Activated gamma-delta T cell treated with Interleukin-2 at 50 U/mL for 16 hours (primary cell): Measurements from ENCODE around the gene RB1.

Experiments used
- DNase-seq: peaks from one replicate; pipeline ENCODE4 v3.0.0-alpha.2; 2020

RB1 gene

DNA sequence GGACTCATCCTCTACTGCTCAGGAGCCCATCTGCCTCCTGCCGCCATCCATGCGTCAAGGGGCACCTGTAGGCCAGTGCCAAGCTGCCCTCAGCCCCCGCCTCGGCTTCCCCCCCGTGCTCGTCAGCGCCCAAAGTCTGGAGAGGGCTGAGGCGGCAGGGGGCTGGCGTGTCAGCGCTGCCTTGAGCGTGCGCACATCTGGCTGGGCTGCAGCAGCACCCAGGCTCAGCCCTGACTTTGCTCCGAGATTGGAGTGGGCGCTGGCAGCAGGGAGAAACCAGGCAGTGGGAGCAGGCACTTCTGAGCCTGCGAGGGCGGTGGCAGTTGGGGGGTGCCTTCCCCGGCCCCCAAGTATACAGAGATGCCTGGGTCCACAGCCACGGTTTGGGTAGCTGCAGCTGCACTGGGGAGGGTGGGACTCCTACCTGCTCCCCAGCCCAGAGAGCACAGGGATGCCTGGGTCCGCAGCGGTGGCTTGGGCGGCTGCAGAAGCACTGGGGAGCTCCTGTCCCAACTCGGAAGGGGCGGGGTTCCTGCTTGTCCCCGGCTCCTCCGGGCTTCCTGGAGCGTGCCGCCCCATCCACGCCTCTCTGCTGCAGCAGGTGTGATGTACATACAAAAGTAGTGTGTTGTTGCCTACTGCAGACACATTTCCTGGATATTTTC, 154.2 kb downstream of the RB1 start:
- DNase-seq: no peak

DNA sequence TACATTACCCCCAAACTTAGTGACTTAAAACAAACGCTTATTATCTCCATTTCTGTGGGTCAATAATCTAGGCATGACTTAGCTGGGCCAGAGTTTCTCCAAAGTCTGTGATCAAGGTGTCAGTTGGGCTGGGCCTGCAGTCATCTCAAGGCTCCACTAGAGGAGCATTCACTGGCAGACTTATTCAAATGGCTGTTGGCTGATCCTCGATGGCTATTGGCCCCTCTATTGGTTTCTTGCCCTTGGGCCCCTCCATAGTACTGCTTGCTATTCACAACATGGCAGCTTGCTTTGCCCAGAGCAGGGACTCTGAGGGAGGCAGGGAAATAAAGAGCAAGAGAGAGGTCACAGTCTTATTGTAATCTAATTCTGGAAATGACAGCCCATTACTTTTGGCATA, 171.7 kb downstream of the RB1 start:
- DNase-seq: no peak

DNA sequence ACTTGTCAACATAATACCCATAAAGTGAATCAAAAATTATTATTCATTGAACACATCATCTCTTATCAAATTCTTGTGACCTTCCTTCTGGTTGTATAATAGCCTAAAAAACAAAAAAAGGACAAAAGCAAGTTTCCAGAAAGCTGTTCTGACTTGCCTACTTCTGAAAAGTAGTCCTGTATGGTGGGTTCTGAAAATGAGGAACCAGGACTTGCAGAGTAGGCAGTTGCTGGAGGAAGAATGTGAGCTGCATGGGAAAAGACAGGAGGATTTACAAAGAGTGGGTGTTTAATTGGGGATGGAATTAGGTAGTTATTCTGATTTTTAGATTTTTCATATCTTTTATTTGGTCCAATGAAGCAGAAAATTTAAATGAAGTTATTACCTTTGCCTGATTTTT, 172.7 kb downstream of the RB1 start:
- no peak for DNase-seq

DNA sequence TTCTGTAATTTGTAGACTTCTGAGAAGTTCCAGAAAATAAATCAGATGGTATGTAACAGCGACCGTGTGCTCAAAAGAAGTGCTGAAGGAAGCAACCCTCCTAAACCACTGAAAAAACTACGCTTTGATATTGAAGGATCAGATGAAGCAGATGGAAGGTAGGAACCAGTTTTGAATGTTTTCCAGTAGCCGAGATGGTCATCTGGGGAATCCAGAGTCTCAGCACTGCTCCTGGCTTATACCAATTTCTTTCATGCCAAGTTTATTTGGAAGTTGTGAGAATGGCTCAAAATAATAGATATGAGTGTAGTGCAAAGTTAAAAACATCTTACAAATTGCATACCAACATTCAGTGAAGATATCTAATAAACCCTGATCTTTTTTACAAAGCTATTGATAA, 173.1 kb downstream of the RB1 start:
- DNase-seq: no peak

DNA sequence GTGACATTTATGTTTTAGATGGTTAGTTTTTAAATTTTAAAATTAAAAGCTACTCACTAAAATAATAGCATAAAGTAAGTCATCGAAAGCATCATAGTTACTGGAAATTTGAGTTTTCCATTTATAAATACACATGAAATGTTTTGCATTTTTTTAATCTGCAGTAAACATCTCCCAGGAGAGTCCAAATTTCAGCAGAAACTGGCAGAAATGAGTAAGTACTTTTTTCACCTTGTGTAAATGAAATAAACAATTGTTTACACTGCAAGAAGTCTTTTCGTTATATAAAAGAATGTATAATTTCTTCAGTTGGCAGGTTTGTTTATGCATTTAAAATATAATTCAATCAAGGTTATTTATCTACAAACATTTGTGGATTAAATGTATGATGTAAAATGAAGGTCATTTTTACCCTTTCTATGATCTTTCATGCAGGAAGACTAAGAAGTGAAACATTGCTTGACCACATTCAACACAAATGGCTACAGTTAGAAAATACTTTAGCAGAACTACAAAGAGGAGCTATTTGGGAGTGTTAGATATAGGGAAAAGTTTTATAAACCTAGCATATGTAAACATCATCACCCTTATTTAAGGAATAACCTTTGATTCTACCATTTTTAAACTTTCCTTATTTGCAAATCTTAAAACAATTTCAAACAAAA, 173.8 kb downstream of the RB1 start:
- DNase-seq: no peak

DNA sequence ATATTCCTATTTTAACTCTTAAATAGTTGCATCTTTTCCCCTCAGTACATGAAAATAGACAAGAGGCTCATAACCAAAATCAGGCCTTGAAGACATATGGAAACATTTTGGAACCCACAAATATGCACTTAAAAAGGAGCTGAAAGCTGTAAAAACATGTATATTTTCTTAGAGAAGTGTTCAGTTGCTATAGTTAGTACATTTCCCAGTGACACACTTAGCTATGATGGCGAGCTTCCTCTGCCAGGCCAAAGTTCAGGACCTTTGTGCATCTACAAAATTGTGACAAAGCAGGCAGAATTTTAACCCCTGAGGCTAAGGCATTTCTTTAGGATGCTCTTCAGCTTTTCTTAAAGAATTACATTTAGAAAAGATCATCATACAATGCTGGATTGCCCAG, 174.8 kb downstream of the RB1 start:
- DNase-seq: no peak

DNA sequence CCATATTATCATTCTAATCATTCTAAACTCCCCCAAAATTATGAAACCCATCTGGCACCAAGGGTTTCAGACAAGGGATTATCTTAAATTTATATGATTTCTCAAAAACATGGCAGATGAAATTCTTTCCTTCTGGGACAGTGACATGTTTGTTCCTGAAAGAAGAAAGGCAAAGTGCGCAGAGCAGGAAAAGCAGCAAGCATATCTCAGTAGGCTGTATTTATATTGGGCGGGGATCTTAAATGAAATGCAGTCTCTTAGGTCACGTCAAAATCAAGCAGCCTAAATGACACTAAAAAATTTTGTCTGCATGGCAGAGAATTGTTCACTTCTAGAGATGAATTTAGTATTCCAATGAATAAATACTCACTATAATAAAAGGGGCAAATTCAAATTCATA, 180.0 kb downstream of the RB1 start:
- DNase-seq: no peak

DNA sequence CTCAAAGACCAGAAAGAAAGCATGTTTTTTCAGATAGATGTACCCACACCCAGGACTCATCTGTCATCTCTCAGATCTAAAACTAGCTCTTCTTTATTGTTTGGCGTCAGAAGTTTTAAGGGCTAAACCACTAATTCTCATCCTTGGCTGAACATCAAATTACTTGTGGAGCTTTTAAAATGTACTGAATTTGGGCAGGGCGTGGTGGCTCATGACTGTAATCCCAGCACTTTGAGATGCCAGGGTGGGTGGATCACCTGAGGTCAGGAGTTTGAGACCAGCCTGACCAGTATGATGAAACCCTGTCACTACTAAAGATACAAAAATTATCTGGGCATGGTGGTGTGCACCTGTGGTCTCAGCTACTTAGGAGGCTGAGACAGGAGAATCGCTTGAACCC, 181.9 kb downstream of the RB1 start:
- DNase-seq: no peak

DNA sequence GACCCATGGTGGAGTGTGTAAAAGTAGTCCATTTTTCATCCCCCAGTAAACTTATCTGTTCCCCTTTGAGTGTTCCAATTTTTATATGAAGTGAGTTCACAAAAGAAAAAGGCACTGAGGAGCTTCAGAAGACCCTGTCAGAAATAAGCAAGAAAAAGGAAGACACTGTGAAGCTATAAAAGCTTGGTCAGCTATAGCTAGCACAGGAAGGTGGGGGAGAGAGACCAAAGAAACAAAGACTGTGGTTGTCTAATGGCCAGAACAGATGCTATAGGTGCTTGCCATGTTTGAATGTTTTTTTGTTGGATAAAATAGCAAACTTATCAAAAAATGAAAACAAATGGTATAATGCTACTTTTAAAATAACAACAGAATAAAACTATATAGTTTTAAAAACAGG, 182.8 kb downstream of the RB1 start:
- no peak for DNase-seq

DNA sequence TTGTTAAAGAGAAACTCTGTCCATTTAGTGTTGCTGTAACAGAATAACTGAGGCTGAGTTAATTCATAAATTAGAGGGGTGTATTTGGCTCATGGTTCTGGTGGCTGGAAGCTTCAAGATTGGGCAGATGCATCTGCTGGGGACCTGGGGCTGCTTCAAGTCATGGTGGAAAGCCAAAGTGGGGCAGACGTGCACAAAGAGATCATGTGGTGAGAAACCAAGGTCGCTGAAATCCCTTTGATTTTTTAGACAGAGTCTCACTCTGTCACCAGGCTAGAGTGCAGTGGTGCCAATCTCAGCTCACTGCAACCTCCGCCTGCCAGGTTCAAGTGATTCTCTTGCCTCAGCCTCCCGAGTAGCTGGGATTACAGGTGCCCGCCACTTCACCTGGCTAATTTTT, 183.3 kb downstream of the RB1 start:
- no peak for DNase-seq

DNA sequence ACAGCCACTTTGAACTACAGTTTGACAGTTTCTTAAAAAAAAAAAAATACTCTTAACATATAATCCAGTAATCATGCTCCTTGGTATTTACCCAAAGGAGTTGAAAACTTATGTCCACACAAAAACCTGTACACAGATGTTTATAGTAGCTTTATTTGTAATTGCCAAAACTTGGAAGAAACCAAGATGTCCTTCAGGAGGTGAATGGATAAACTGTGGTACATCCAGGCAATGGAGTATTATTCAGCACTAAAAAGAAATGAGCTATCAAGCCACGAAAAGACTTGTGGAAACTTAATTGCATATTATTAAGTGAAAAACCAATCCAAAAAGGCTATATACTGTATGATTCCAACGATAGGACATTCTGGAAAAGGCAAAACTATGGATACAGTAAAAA, 184.4 kb downstream of the RB1 start:
- no peak for DNase-seq

DNA sequence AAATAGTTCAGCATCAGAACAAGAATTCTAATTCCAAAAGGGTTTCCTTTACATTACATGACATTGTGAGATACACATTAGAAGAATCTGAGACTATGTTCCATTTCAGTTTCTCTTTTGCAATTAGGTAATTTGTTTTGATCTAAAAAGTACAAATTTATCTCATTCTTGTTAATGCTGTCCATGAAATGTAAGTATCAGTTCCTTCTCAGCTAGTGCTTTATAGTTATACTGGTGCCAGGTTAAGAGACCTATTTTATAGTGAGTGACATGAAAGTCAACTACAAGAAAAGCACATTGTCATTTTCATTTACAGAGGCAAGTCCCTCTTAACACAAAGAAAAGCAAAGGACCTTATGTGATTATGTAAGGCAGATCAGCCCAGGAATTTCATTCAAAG, 185.4 kb downstream of the RB1 start:
- no peak for DNase-seq

DNA sequence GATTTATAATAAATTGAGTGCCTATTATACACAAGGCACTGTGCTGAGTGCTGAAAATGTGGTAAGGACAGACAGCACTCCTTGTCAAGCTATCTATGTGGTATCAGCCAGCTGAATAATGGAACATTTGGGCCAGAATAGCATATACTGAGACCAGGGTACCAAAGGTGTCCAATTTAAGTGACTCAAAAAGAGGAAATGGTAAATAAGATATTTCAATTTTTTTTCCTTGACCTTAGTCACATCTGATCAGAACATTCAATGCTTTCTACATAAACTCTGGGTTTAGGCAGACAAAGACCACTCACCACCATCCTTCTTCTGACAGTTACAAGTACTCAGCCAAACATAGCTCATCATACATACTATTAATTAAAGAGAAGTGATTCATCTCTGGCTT, 186.1 kb downstream of the RB1 start:
- DNase-seq: no peak

DNA sequence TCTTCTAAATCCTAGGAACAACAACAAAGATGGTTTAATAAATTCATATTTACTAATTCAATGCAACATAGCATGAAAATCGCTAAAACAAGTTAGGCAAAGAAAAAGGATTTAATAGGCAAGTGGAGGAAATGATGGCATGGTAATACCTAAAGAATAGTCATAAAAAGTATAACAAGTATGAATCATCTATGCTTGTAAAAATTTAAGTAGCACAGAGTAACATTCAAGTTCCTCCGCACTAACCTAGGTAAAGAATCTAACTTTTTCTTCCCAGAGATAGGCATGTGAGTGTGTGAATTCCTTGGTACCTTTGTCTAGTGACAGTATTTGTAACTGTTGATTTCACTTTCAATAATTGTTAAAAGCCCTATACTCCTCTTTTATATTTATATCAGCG, 186.7 kb downstream of the RB1 start:
- no peak for DNase-seq

DNA sequence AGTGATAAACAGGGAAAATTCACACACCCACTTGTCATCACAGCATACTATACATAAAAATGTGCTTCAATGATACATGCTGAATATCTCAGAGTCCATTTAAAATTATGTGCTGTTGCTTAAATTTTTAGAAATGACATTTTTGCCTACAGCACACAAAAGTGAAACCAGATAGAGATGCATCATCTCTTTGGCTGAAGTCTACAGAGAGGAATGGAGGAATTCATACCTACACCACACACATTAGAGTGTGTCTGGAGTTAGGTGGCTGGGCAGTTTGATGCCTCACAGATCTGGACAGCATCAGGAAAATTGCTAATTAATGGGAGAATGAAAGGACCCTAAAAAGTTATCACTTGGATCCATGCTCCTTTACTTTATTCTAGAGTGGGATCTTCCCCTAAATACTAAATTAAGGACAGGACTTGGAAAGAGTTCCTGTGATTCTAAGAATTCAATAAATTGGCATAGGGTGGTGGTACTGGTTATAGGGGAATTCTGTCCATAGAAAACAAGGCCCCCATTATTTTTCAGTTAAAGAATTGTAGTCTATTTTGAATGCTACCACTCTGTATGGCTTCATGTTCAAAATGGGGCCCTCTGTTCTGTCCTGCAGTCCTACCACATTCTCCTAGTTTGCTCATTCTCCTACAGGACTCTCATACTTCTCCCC, 188.0 kb downstream of the RB1 start:
- no peak for DNase-seq

DNA sequence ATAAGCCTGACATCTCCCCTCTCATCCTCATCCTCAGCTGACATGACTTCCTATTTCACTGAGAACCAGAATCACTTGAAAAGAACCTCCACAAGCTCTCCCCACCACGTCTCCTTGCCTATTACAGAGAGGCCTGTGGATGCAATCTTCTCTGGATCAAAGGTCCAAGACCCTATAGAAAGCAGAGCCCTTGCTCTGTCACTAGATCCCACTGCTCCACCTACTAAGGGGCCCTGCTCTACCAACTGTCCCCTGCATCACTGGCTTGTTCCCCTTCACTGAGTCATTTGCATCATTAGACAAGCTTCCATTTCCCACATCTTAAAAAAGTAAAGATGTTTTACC, 188.5 kb downstream of the RB1 start:
- no peak for DNase-seq

DNA sequence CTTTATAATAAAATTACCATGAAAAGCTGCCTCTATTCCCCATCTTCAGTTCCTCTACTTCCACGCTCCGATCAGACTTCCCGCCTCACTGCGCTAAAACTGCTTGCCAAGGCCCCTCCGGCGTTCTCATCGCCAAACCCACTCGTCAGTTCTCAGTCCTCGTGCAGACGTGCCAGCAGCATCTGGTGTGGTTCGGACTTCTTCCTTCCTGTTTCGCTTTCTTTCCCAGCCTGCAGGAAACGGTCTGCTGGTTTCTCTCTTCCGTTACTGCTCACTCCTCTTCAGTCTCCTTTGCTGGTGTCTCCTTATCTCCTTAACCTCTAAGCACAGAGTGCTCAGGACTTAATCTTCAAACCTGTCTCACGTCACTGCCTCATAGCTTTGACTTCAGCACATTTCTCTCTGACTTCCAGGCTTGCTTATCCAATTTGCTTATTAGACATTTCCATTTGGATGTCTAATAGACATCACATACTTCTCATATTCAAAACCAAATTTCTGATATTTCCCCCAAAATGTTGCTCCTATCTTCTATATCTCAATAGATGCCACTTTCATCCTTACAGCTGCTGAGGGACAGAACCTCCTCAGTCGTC, 189.0 kb downstream of the RB1 start:
- peak; percentile 71 for DNase-seq

DNA sequence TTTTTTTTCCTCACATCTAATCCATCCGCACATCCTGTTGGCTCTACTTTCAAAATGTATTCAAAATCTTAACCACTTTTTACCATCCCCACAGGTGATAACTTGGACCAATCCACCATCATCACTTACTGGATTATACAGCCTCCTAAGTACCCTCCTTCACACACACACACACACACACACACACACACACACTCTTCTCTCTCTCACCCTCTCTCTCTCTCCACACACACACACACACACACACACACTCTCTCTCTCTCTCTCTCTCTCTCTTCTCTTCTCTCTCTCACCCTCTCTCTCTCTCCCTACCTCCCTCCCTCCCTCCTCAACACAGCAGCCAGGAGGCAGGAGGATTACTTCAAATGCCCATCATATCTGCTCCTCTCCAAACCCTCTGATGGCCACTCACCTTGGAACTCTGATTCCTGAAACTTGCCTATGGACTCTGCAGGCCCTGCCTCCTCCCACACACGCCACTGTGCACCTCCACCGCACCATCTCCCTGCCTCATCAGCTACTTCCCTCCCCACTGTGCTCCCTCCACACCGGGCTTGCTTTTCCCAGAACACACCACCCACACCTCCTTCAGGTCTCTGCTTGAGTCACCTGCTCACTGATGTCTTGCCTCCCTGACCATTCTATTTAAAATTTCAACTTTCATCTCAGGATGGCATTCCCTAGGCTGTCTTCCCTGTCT, 189.7 kb downstream of the RB1 start:
- DNase-seq: no peak

DNA sequence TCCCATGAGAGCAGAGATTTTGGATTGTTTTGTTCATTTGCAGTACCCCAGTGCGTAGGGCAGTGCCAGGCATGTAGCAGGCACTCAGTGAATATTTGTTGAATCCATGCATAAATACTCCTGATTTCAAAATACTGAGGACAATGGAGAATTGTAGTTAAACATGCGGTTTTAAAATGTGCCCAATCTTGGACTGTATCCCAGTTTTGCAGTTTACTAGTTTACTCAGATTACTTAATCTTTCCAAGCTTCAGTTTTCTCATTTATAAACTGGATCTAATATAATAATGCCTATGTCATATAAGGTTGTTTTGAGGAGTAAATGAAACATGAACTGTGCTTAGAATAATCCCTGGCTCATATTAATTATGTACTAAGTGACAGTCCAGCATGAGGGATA, 190.3 kb downstream of the RB1 start:
- no peak for DNase-seq

DNA sequence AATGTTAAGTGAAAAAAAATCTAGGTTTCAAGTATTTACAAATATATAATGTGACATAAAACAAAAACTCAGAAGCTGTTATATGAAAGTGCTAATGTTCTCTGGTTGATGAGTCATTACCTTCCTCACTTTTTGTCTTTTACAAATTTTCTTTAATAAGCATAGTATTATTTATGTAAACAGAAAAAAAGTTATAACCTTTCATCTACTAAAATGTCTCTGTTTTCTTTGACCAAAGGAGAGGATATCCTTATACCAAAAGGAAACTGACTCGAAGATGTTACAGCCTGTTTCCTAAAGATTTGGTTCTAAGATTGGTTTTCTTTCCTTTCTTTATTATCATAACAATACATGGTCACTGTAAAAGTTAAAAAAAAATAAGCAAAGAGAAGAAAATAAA, 191.3 kb downstream of the RB1 start:
- DNase-seq: no peak

DNA sequence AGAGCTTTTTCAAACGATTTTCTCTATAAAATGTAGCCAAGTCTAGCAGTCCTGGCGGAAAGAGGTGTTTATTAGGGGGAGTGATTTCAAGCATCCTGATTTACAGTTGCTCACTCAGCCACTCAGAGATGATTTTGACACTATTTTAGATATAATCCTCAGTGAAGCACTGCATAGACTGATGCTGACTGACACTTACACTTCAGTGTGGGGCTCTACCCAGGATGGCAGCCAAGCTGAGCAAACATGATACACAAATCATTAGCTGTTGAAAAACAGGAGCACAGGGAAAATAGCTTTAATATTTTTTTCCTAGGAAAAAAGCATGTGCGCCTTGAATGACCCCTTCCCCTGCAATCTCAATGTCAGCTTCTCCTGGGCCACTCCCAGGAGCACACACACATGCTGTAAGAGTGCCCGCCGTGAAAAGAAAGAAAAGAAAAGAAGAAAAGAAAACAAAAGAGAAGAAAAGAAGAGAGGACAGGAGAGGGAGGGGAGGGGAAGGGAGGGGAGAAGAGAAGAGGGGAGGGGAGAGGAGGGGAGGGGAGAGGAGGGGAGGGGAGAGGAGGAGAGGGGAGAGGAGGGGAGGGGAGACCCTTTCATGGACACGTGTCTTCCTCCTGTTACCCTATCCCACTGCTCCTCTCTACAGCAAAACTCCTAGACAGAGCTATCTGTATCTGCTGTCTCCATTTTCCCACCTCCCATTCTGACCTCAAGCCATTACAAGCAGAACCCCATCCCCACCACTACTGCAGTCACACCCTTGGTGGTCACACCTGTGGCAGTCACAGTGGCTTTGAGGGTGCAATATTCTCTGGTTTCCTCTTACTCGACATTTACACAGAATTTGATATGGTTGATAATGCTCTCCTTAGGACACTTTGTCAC, 193.0 kb downstream of the RB1 start:
- DNase-seq: no peak

DNA sequence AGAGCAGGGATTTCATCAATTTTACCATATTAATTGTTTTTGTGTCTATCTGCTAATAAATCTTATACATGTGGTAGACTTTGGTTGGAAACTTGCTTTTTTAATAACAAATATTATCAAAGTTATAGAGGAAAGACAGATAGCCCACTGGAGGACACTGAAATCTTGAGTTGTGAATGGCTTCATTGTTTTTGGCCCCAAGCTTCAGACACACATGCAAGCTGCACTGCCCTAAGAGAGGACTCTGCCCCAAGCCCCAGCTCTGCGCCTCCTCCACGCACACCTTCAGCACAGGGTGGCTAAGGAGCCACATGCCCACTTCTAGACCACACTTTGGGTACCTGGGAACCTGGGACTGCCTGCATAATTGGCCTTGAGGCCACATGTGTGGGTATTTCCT, 194.1 kb downstream of the RB1 start:
- DNase-seq: no peak
